GM12801 (cell line): ENCODE results near the gene ABI2.

Source experiments
- CTCF ChIP-seq: IDR thresholded peaks from one replicate; pipeline ENCODE4 v1.5.1; 2011; ENCODE audit warnings: control low read depth; ENCODE audit not compliant: insufficient read length; ENCODE audit errors: extremely low read depth

The ABI2 gene

GRCh38 chr2:203344667-203345066, 16.5 kb downstream of the ABI2 start:
- no peak for TF ChIP-seq CTCF

- no peak for TF ChIP-seq CTCF
Measured at GRCh38 chr2:203346612-203347011, 18.4 kb downstream of the ABI2 start.

- TF ChIP-seq CTCF: no peak
Measured at GRCh38 chr2:203347375-203347774, 19.2 kb downstream of the ABI2 start.

GRCh38 chr2:203352604-203353255, 24.5 kb downstream of the ABI2 start:
- TF ChIP-seq CTCF: no peak

GRCh38 chr2:203354966-203355365, 26.8 kb downstream of the ABI2 start:
- no peak for TF ChIP-seq CTCF

GRCh38 chr2:203359450-203359849, 31.3 kb downstream of the ABI2 start:
- TF ChIP-seq CTCF: no peak

GRCh38 chr2:203360833-203361430, 32.7 kb downstream of the ABI2 start:
- no peak for TF ChIP-seq CTCF
